GM12864 (cell line): Measurements from ENCODE around the gene XPR1.

Experiments
- DNase-seq: peaks from one replicate; pipeline ENCODE4 v3.0.0-alpha.2; 2011; ENCODE audit warnings: low read depth
- H3K4me3 ChIP-seq: 2 replicates; pipeline ENCODE4 v1.5.1; 2011; ENCODE audit warnings: mild to moderate bottlenecking, low read depth, low read length, control low read depth
- TF ChIP-seq, protein P1 (sequence below): IDR thresholded peaks from 2 replicates; pipeline ENCODE4 v1.5.1; 2011; ENCODE audit warnings: low read depth, mild to moderate bottlenecking, moderate library complexity, low read length, control low read depth, inconsistent platforms; ENCODE audit errors: missing control alignments

XPR1 gene

GRCh38 chr1:180603850-180604226, 28.0 kb upstream of the XPR1 start:
- TF ChIP-seq, protein P1, sequence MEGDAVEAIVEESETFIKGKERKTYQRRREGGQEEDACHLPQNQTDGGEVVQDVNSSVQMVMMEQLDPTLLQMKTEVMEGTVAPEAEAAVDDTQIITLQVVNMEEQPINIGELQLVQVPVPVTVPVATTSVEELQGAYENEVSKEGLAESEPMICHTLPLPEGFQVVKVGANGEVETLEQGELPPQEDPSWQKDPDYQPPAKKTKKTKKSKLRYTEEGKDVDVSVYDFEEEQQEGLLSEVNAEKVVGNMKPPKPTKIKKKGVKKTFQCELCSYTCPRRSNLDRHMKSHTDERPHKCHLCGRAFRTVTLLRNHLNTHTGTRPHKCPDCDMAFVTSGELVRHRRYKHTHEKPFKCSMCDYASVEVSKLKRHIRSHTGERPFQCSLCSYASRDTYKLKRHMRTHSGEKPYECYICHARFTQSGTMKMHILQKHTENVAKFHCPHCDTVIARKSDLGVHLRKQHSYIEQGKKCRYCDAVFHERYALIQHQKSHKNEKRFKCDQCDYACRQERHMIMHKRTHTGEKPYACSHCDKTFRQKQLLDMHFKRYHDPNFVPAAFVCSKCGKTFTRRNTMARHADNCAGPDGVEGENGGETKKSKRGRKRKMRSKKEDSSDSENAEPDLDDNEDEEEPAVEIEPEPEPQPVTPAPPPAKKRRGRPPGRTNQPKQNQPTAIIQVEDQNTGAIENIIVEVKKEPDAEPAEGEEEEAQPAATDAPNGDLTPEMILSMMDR: no peak
- DNase-seq: no peak
- no peak overlapping the region for H3K4me3 ChIP-seq

DNA sequence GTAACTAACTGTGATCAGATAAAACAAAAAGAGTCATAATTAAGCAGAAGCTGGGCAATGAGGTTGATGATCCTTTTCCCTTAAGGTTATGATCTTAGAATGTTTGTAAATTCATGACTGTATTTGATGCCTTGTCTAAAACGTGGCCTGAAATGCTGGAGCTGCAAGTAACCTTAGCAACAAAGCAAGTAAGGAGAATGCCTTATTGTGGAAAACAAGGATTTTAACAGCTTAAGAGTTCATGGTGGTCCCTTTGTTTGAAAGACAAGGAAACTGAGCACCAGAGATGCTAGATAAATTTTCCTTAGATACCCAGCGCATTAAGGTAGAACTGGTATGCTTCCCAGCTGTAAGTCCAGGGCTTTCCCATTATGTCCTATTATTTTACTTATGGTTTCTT, 25.7 kb upstream of the XPR1 start:
- DNase-seq: no peak
- TF ChIP-seq, protein P1: no peak
- H3K4me3 ChIP-seq: no peak overlapping the region

- DNase-seq: no peak
Observed at GRCh38 chr1:180609643-180610555, 21.9 kb upstream of the XPR1 start.

DNA sequence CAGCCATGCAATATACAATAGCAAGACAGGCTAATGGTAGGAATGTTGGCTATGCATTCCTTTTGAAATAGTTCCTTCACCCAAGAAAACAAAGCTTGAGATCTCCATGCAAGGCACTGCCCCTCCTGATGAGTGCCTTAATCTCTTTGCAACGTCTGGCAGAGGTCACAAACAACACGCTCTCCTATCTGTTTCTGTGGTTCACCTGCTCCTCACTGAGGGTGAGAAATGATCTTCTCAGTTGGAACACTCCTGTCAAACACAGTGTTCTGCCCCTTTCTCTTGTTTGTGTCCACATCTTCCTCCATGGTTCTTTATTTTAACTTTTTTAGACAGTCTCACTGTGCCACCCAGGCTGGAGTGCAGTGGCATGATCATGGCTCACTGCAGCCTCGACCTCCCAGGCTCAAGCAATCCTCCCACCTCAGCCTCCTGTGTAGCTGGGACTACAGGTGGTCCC, 21.2 kb upstream of the XPR1 start:
- no peak for DNase-seq
- no peak overlapping the region for H3K4me3 ChIP-seq
- TF ChIP-seq, protein P1: no peak

More at GRCh38 chr1:180609643-180610555, 21.9 kb upstream of the XPR1 start:
- TF ChIP-seq, protein P1: no peak
- no peak overlapping the region for H3K4me3 ChIP-seq

DNA sequence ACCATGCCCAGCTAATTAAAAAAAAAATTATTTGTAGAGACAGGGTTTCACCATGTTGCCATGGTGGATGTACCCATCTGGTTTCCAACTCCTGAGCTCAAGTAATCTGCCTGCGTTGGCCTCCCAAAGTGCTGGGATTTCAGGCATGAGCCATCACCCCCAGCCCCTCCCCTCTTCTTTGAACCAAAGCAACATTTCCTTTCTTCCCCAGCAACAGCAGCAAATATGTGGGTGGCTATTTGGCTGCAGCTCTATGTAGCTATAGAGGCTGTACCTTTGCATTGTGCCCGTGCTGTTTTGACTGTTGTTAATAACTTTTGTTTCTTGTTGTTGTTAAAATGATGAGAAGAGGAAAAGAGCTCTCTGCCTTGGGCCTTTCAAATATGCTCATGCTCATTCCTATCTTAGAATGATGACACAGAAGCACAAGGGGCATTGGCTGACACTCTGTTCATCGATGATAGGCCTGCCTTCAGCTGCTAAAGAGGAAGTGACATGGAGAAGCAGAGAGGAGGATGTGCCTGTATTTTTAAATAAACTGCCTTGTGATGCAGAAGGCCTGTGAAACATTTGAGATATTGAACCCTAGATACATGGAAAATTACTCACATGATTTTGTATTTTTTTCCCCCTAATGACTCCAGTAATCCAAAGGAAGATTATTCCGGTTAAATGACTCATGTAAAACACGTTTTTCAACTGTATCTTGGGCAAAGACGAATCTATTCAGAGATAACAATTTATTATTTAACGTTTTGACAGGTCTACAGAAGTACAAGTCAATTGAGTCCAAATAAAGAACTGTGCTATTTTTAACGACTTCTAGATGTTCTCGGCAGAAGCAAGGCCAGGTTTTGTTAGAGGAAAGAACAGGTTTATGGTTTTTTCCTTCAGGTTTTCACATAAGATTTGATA, 20.5 kb upstream of the XPR1 start:
- DNase-seq: no peak
- TF ChIP-seq, protein P1: no peak
- no peak overlapping the region for H3K4me3 ChIP-seq

DNA sequence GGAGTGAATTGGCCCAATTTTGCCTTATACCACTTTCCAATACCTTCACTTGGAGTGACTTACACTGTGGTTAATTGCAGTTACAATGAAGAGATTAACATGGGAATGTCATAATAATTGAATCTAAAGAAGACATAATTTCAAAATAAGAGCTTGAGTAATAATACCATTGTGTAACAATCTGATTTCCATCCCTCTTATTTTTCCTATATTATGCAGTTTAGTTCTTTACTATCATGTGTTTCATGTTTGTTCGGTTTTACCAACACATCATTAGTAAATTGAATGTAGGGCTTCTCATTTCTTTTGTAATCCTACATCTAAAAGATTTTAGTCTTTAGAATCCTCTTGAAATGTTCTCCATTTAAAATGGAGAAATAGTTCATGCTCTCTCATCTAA, 19.2 kb upstream of the XPR1 start:
- TF ChIP-seq, protein P1: no peak
- no peak for DNase-seq
- no peak overlapping the region for H3K4me3 ChIP-seq
